HG03039 (cell line): ENCODE measurements around the gene JAK3.

ENCODE experiments used
- ATAC-seq: cut with Tn5 transposase; IDR thresholded peaks from one replicate; pipeline ENCODE4 v1.9.1; 2021; ENCODE audit warnings: mild to moderate bottlenecking, moderate library complexity; ENCODE audit not compliant: unreplicated experiment

Gene JAK3

DNA sequence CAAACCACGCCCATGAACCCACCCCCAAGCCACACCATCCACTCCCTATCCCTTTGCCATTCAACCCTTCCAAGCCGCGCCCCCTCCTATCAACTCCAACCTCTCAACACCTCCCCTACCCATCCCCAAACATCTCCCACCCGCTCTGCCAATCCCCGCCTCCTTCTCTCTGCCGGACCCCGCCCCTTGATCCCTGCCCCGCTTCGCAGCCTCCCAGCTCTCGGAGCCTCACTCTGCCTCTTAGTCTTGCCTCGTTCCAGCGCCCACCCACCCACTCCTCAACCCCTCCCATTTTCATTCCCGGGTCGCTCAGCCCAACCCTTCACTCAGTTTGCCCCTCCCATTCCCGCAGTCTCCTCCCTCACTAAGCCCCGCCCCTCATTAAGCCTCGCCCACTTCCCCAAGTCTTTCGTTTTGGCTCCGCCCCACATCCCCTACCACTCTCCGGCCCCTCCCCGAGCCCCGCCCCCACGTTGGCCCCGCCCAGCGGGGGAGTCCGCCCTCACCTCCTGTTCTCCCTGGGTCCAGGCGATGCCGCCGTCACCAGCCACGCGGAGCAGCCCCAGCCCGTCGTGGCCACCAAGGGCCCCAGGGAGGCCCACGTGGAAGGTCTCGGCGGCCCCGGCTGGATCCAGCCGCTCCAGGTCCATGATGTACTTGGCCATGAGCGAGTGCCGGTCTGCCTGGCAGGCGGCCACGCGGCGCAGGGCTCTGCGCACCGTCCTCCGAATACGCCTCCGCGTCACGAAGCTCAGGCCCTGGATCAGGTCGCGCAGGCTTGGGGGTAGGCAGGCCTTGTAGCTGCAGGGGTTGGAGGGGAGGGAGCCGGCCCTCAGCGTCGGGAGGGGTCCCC, 5.7 kb downstream of the JAK3 start:
- ATAC-seq, result no peak

DNA sequence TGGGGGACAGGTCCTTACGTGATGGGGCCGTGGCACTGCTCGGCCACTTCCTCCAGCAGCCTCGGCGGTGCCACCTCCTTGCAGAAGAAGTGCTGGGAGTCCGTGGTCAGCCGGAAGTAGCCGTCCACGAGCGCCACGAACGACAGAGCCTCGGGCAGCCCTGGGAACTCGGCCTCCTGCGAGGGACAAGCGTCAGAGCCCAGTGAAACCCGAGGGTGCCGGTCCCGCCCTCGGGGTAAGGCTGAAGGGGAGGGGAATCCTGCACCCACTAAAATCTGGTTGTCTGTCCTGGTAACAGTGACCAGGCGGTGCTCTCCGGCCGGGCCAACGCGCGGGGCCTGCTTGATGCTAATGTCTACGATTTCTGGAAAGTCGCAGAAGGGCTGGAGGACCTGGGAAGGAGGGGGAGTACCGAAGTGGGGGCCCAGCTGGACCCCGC, 6.4 kb downstream of the JAK3 start:
- no peak for ATAC-seq

DNA sequence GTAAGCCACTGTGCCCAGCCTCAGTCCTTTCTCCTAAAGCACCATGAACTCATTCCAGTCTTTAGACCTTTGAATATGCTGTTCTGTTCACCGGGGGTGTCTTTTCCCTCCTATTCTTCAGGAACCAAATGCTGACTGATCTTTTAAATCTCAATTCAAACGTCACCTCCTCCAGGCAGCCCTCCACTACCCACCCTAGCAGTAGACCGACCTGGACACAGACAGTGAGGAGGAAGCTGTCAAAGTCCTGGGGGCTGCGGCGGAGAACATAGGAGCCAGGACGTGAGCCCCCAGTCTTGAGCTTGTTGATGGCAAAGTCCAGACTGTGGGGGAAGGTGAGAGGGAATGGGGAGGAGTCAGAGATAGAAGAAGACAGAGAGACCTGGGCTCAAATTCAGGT, 7.8 kb downstream of the JAK3 start:
- ATAC-seq, result no peak

DNA sequence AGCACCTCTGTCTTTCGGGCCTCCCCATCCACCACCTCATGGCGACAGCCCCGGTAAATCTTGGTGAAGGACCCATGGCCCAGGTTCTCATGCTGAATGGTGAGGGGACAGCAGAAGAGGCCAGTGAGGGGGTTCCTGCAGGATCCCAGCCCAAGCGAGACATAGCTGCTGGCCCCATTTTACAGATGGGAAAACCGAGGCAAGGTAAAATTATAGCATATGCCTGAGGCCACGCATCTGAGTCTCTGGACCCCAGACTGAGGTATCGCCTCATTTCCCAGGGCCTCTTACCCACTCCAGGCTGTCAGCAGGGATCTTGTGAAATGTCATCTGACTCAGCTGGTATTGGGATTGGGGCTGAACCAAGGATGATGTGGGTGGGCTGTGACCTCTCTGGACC, 9.8 kb downstream of the JAK3 start:
- no peak for ATAC-seq

DNA sequence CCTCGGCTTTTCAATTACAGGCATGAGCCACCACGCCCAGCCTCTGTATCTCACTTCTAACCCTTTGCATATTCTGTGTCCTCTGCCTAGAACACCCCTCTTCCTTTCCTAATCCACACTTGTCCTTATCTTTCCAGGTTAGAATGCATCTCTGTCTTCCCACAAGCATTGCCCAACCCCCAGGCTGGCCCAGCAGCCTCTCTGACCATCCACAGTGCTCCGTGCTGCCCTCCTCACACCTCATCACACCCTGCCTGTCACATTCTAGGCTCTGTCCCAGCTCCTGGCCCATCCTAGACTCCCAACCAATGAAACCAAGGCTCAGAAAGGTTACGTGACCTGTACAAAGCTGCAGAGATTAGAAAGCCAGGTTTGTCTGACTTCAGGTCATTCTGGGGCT, 11.3 kb downstream of the JAK3 start:
- no peak for ATAC-seq

DNA sequence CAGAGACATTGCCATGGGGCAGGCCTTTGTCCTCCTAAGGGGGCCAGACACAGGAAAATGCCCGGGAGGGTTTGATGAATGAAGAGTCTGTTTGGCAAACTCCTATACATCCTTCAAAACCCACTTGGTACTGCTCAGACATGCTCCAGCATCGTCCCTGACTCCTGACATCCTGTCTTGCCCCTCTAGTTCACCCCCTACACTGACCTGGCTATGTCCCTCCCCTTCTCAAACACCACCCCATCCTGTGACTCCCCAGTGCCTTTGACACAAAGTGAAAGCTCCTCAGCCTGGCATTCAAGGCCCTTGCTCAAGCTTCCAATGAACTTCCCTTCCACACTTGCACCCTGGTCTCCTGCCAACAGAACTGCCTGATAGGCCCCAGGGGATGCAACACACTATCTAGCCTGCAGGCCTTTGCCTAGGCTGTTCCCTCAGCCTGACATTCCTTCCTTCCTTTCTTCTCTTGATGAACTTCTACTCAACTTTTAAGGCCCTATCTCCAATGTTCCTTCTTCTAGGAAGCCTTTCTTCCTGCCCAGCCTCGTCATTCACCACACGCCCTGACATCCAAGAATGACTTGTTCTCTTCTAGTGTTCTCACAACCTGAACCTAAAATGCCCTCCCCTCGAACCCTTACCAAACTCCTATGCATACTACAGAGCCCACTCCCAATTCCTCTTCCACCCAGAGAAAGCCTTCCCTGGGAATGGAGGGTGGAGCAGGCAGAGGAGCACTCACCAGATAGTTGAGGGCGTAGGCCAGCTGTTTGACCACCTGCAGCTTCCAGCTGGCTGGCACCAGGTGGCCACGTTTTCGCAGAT, 12.4 kb downstream of the JAK3 start:
- no peak for ATAC-seq

DNA sequence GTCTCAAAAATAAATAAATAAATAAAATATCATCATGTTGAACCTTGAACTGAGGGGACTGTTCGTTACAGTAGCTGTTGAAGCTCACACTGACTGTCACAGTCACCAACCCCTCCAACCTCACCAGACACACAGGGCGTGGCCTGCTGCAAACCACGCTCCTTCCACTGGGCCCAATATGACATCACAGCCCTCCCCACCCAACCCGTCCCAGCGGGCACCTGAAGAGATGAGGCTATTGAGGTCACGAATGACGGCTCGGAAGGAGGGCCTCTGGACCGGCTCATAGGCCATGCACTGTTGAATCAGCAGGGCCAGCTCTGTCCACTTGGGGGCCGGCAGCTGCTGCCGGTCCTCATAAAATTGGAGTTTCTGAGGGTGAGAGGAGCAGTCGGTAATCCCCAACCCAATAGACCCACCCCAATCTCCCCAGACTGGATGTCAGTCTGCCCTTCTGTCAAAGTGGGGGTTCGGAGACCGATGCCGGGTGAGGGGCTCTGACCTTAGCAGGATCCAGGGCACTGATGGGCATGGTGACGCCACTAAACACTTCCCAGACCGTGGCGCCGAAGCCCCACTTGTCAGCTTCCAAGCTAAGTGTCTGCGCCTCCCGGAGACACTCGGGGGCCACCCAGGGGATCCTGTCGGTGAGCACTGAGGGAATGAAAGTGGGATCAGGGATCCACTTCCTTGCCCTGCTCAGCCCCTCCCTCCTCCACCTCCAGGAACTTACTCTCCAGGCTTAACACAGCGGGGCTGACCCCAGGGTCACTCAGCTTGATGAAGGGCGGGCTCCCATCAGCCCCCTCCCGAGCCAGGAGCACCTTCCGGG, 13.2 kb downstream of the JAK3 start:
- ATAC-seq, result no peak

DNA sequence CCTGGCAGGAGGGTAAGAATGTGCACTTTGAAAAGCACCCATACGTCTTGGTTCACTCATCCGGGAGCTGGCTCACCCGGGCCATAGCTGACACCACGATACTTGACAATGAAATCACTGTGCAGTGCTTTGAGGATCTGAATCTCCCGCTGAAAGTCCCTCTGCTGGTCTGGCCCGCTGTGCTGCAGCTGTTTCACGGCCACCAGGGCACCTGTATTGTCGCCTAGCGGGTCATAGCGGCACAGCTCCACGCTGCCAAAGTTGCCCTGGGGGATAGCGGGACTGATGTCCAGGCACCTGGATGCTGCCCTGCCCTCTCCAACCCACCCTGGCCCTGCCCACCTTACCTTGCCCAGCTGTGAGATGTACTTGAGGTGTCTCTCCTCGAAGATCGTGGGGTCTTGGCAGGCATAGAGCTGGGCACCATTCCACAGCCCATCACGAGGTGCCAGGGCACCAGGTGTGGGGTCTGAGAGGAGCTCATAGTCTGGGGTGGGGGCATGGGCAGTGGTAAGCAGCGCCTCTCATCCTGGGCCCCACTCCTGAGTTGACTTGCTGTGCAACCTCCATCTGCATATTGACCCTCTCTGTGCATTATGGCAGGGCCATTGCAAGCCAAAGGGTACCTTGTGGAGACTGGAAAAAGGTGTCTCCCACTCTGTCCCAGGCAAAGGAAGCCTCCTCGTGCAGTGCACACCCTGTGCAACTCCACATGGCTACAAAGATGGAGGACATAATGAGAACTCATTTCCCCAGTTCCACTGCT, 15.2 kb downstream of the JAK3 start:
- no peak for ATAC-seq

DNA sequence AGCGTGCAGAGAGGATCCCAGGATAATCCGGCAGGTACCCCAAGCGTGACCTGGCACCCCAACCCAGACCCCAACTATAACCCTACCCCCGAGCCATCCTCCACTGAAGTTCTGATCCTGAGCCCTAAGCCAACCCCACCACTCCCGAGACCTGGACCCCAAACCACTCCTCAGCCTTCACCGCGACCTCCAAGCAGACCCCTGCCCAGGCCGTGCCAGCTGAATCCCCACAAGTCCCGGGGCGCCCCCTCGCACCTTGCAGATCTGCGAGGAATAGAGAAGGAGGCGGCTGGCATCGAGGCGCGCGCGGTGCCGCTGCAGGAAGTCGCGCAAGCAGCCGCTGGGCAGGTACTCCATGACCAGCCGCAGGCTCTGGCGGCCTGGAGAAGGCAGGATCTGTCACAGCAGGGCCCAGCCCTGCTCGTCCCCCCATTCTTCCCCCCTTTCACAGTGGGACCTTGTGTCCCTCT, 16.3 kb downstream of the JAK3 start:
- no peak for ATAC-seq

DNA sequence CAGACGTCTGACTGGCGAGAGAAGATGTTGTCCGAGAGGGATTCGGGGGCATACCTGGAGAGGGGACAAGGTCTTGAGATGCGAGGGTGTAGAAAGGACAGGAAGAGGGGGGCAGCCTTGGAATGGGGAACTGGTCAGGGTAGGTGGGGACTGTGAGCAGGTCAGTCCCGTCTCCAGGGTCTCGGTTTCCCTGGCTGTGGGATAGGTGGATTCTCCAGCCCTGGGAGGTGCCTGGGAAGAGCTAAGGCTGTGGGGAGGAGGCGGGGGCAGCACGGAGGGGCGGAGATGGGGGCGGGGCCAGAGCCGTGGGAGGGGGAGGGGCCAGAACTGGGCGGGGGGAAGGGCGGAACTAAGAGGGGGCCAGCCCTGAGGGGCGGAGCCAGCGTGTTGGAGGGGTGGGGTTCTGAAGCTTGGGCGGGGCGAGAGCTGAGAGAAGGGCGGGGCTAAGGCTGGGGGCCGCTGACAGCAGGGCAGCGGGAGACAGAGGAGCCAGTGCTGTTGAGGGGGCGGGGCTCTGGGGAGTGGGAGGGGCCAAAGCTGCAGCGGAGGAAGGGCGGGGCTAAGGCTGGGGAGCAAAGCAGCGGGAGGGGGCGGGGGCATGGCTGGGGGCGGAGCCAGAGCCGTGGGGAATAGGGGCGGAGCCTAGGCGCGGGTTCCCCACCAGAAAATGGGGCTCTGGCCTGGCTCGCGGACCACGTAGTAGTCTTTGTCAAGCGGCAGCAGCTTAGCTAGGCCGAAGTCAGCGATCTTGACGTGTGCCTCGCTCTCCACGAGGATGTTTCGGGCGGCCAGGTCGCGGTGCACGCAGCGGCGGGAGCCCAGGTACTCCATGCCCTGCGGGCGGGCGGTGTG, 17.0 kb downstream of the JAK3 start:
- no peak for ATAC-seq

DNA sequence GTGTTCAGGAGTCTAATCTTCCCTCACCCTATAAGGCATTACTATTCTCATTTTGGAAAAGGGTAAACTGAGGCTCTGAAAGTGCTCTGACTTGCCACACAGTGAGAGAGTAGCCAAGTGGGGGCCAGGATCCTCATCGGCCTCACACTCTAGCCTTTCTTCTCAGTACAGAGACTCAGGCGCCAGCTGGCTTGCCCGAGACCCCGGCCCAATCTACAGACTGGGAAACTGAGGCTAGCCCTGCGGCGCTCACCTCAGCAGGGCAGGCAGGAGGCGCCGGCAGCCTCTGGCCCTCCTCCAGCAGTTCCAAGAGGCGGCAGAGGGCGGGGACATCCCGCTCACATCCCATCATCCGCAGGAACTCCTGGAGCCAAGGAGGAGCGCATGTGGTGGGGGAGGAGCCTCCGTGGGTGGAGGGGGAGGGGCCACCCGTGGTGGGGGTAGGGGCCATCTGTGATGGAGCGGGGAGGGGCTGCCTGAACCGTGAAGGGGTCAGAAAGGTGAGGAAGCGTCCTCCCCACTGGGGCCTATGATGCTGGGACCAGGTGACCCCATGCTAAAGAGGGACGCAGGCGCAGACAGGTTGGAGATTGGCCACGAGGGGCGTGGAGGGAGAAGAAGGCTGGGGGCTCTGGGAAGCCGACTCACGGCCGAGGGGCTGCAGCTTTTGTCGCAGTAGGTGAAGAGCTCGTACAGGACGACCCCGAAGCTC, 17.8 kb downstream of the JAK3 start:
- no peak for ATAC-seq

DNA sequence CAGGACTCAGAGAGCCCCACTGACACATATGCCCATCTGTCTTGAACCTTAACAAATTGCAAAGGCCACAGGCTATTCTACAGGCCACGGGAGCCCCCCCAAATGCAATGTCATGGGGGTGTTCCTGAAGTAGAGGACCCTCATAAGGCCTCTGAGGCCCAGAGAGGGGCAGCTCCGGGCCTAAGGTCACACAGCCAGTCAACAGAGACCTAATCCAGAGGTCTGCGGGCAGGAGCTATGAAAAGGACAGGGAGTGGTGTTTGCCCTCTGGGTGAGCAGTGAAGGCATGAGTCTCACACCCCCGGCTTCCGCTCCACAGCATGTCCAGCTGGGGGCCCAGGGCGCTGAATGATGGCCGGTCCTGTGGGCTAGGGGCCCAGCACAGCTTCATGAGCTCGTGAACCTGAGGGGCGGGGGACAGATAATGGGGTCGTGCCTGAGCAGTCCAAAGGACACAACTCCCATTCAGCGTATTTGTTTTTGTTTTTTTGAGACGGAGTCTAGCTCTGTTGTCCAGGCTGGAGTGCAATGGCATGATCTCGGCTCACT, 21.2 kb downstream of the JAK3 start:
- no peak for ATAC-seq

DNA sequence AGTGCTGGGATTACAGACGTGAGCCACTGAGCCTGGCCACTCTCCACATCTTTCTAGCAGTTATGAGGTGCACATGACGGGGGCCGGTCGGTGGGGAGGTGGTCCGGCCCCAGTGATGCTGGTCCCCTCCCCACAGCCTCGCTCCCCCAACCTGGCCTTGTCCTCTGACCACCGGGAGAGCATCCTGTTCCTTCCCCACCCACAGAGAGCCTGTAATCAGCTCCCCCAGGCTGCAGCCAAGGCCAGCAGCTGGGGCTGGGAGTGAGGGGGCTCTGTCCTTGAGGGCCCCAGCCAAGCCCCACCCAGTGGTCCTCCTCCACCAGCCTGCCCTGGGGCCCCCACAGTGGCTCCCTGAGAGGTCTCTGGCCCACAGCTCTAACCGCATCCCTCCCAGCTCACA, 23.4 kb downstream of the JAK3 start:
- no peak for ATAC-seq

DNA sequence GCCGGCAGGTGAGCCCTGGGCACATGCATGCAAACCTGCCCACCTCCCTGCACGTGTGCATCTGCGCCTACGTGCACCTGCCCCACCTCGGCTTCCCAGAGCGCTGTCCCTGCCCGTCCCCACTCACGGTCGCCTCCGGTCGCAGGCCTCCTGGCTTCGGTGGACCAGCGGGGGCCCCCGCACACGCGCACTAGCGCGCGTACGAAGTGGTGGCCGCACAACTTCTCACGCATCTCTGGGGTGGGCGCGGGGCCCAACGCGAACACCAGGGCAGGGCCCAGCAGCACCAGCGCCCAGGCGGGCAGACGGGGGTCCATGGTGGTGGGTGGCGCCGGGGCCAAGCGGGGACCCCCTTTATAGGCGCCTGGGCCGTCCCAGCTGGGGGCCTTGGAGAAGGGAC, 26.6 kb downstream of the JAK3 start, which contains the start of gene INSL3:
INSL3 (minus strand) TSS at position 330 of the 400 bp plus-strand sequence; CDS start at position 317, 13 bp downstream.
- no peak for ATAC-seq

DNA sequence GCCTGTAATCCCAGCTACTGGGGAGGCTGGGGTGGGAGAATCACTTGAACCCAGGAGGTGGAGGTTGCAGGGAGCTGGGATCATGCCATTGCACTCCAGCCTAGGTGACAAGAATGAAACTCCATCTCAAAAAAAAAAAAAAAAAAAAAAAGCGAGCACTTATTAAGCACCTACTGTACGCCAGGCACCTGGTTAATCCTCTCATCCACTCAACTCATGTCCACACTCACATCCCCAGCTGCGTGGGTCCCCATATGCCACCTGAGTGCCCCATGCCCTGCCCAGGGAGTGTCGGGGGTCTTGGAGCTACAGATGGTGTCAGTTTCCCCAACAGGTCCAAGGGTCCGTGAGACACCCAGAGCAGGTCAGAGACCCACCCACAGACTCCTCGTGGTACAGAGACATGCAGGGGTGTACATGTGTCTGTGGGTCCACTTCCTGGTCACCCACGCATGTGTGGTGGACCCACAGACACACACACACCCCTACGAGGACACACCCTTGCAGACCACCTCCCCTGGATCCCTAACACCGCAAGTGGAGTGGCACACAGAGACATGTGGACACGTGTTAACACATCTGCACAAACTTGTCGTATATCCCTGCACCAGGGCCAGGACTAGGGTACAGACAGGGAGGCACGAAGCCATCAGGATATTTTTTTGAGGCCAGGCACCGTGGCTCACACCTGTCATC, 30.0 kb downstream of the JAK3 start:
- ATAC-seq, result no peak

DNA sequence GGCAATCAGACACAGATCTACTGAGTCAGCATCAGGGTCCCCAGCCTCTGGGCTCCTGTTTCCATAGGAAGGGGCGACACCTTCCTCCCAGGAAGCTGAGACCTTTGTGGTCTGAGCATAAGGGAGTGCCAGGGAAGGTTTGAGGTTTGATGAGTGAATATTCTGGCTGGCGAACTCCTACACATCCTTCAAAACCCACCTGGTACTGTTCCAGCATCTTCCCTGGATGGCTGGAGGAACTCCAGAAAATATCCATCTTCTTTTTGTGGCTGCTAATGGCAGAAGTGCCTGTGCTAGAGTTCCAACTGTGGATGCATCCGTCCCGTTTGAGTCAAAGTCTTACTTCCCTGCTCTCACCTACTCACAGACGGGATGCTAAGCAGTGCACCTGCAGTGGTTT, 35.7 kb downstream of the JAK3 start:
- no peak for ATAC-seq

DNA sequence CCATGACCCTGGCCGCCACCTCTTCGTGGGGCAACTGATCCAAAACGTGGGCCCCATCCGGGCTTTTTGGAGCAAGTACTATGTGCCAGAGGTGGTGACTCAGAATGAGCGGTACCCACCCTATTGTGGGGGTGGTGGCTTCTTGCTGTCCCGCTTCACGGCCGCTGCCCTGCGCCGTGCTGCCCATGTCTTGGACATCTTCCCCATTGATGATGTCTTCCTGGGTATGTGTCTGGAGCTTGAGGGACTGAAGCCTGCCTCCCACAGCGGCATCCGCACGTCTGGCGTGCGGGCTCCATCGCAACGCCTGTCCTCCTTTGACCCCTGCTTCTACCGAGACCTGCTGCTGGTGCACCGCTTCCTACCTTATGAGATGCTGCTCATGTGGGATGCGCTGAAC, 36.1 kb downstream of the JAK3 start:
- no peak for ATAC-seq

DNA sequence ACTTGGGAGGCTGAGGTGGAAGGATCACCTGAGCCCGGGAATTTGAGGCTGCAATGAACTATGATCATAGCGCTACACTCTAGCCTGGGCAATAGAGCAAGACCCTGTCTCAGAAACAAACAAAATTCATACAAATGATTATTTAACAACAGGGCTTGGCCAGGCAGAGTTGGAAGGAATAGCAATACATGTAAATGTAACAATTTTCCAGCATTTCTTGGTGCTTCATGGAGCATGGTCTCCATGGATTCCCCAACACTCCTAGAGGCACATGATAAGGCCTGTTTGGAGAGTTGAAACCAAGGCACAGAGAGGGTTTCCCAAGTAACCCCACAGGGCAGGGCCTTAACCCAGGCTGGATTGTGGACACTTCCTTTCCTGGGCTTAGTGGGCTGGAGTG, 36.7 kb downstream of the JAK3 start:
- no peak for ATAC-seq
